ENCODE results near the gene GLI3. TPM values are rescaled to one million over a fixed set of nuclear protein-coding genes. Genes with fewer than 3 reads are reported as not detected.

Gene GLI3
- total RNA-seq, 1 experiment from 2014 or later = 45.0 TPM

DNA sequence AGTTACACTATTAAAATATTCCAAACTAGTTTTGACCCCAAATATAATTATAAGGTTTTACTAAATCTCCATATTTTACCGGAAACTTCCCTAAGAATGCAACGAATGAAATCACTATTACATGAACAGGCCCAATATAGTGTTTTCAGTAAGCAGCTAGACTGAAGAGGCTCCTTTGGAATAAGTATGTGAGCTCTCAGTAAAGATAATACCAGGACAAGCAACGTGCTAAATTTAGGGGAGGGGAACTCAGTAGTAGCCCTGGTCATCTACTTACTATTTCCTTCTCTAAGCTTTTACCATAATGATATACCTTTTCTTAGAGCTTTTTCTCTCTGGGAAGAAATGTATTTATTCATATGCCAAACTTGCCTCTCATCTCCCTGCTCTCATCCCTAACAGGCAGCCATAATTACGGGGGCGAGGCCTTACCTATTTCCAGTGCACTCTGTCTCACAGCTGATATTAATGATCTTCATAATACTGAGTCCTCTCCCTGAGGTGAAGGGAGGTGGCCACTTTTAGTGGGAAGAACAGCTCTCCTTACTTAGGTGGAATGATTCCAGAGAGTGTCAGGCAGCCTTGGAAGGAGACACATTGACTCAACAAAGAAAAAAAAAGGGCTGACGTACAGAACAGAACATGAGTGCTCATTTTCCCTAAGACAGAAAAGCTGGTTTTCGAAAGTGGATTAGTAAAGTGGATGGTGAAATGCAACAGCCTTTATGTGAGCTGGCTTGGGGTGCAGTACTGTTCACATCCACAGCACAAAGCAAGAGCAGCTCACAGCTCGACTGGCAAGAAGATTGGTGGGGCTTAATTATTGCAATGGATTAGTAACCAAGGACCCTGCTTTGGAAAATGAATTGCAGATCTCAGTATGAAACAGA is 165.4 kb downstream of the GLI3 start:
- Histone ChIP-seq H3K56ac (ENCODE audit: insufficient read length, low read depth, low read length) (no peak overlapping the region), H2BK20ac (ENCODE audit: low read depth, low read length, poor library complexity, severe bottlenecking) (no peak overlapping the region), H3K27ac (ENCODE audit: insufficient read length, low read depth, low read length) (no peak overlapping the region), H3K9ac (ENCODE audit: extremely low read depth, insufficient read length, low read length) (no peak overlapping the region), H3K23ac (ENCODE audit: insufficient read length, low read depth, low read length) (no peak overlapping the region), H3K23me2 (ENCODE audit: insufficient read length, low read depth, low read length, poor library complexity, severe bottlenecking) (no peaks in the 10 kb centered on the region), H3K79me2 (ENCODE audit: insufficient read depth, low read length) (no peaks in the 10 kb centered on the region), H4K91ac (ENCODE audit: insufficient read length, low read depth, low read length) (no peak overlapping the region), H3K18ac (ENCODE audit: insufficient read length, low read depth, low read length) (no peak overlapping the region), H2AFZ (ENCODE audit: low read length) (no peak overlapping the region), H3K4me2 (ENCODE audit: insufficient read depth, insufficient read length, low read length) (no peak overlapping the region), H4K20me1 (ENCODE audit: control insufficient read depth, insufficient read depth, insufficient read length) (no peaks in the 10 kb centered on the region), H3T11ph (ENCODE audit: low read length) (no peak overlapping the region), H2BK12ac (ENCODE audit: insufficient read length, low read depth, low read length) (no peak overlapping the region), H3K79me1 (ENCODE audit: insufficient read depth, low read depth, low read length, poor library complexity, severe bottlenecking) (no peaks in the 10 kb centered on the region), H2BK15ac (ENCODE audit: low read depth, low read length) (no peak overlapping the region), H2AK5ac (ENCODE audit: insufficient read length, low read length) (no peak overlapping the region), H4K5ac (ENCODE audit: insufficient read length, low read depth, low read length) (no peak overlapping the region), H3K4me1 (ENCODE audit: insufficient read depth, low read length) (peaks cover 6% of the 10 kb centered on the region; the same call in 1 of the 2 replicates), H3K14ac (ENCODE audit: insufficient read depth, low read length) (no peak overlapping the region), H2BK5ac (ENCODE audit: insufficient read length, low read length) (no peak overlapping the region), H4K8ac (replicated peaks; ENCODE audit: insufficient read length, low read depth, low read length) (no peak overlapping the region), H2BK120ac (ENCODE audit: low read depth, low read length, poor library complexity, severe bottlenecking) (no peak overlapping the region), H3K4ac (ENCODE audit: low read depth, low read length) (no peak overlapping the region), H3K9me3 (ENCODE audit: control insufficient read depth, low read depth, low read length) (no peaks in the 10 kb centered on the region), H3K27me3 (ENCODE audit: insufficient read depth, low read length) (no peaks in the 10 kb centered on the region)
- Mint-ChIP-seq H3K4me1 (peaks cover 47% of the 10 kb centered on the region in 2 experiments), H3K27ac (no peak overlapping the region; a peak in 1 of 7 replicates), H3K36me3 (ENCODE audit: insufficient read depth in 1 of 3, low read depth in 3 of 3) (no peaks in the 10 kb centered on the region), H3K9me3 (no peaks in the 10 kb centered on the region), H3K27me3 (ENCODE audit: low read depth) (no peaks in the 10 kb centered on the region; the same call in 1 of the 2 replicates), H3K4me3 (no peak overlapping the region)
- WGBS (ENCODE audit: extremely low coverage, insufficient read length, low lambda C conversion rate) = no CpG with 5 or more reads among the region's 8 CpGs
- TF ChIP-seq, protein P1, sequence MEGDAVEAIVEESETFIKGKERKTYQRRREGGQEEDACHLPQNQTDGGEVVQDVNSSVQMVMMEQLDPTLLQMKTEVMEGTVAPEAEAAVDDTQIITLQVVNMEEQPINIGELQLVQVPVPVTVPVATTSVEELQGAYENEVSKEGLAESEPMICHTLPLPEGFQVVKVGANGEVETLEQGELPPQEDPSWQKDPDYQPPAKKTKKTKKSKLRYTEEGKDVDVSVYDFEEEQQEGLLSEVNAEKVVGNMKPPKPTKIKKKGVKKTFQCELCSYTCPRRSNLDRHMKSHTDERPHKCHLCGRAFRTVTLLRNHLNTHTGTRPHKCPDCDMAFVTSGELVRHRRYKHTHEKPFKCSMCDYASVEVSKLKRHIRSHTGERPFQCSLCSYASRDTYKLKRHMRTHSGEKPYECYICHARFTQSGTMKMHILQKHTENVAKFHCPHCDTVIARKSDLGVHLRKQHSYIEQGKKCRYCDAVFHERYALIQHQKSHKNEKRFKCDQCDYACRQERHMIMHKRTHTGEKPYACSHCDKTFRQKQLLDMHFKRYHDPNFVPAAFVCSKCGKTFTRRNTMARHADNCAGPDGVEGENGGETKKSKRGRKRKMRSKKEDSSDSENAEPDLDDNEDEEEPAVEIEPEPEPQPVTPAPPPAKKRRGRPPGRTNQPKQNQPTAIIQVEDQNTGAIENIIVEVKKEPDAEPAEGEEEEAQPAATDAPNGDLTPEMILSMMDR (conservative IDR thresholded peaks at IDR 0.05) = peak; percentile 40
- DNase-seq = no peak
